HL-60 (cell line): ENCODE measurements around the gene GMDS.

Experiments used
- DNase-seq, 2 experiments: peaks; one replicate each; pipeline ENCODE4 v3.0.0-alpha.2; 2010 to 2020; ENCODE audit warnings: low read depth in 1 of 2, low spot score in 1 of 2
- H3K27ac ChIP-seq: fragments of 250-450 bp; sonication (Bioruptor Pico); replicated peaks from 2 replicates; pipeline ENCODE4 v1.5.1; 2020; ENCODE audit warnings: mild to moderate bottlenecking, moderate library complexity
- H3K27me3 ChIP-seq: fragments of 250-450 bp; sonication (Bioruptor Pico); 2 replicates; pipeline ENCODE4 v1.5.1; 2021; ENCODE audit warnings: mild to moderate bottlenecking, moderate library complexity; ENCODE audit not compliant: insufficient read depth, poor library complexity, severe bottlenecking
- H3K4me3 ChIP-seq: replicated peaks from 2 replicates; pipeline ENCODE4 v1.5.1; 2011; ENCODE audit warnings: mild to moderate bottlenecking, control low read depth, low read length; ENCODE audit not compliant: insufficient read depth
- CTCF ChIP-seq: IDR thresholded peaks from one replicate; pipeline ENCODE4 v1.5.1; 2011; ENCODE audit warnings: low read length, control low read depth, inconsistent platforms; ENCODE audit not compliant: insufficient read depth
- GABPA ChIP-seq: IDR thresholded peaks from 2 replicates; pipeline ENCODE4 v1.6.1; 2012; ENCODE audit warnings: low read depth
- POLR2AphosphoS5 ChIP-seq: IDR thresholded peaks from 2 replicates; pipeline ENCODE4 v1.6.1; 2012; ENCODE audit warnings: low read depth
- REST ChIP-seq: IDR thresholded peaks from 2 replicates; pipeline ENCODE4 v1.6.1; 2012; ENCODE audit warnings: low read depth; ENCODE audit not compliant: insufficient replicate concordance
- SPI1 ChIP-seq: IDR thresholded peaks from 2 replicates; pipeline ENCODE4 v1.6.1; 2012; ENCODE audit warnings: low read depth, mild to moderate bottlenecking, borderline replicate concordance

Gene GMDS

GRCh38 chr6:2102316-2102883 lies 143.0 kb downstream of the GMDS start:
- Histone ChIP-seq H3K4me3 (no peak overlapping the region), H3K27ac (no peak overlapping the region), H3K27me3 (no peaks in the 10 kb centered on the region)
- TF ChIP-seq CTCF: no peak
- no peak for TF ChIP-seq SPI1
- no peak for TF ChIP-seq GABPA
- TF ChIP-seq POLR2AphosphoS5: no peak
- no peak for TF ChIP-seq REST
- peak; percentile 1 to 10 for DNase-seq

GRCh38 chr6:2101213-2101612 lies 144.2 kb downstream of the GMDS start:
- H3K4me3 ChIP-seq: no peak overlapping the region
- DNase-seq: no peak
- H3K27me3 ChIP-seq: no peaks in the 10 kb centered on the region
- no peak for TF ChIP-seq SPI1
- TF ChIP-seq POLR2AphosphoS5: no peak
- no peak for TF ChIP-seq CTCF
- TF ChIP-seq GABPA: no peak
- TF ChIP-seq REST: no peak
- H3K27ac ChIP-seq: no peak overlapping the region

- no peak overlapping the region for H3K4me3 ChIP-seq
- no peak for DNase-seq
- H3K27ac ChIP-seq: no peak overlapping the region
- H3K27me3 ChIP-seq: no peaks in the 10 kb centered on the region
- TF ChIP-seq SPI1 (no peak), GABPA (no peak), POLR2AphosphoS5 (no peak), CTCF (no peak), REST (no peak)
Observed at GRCh38 chr6:2099870-2100269, 145.5 kb downstream of the GMDS start.
